HG03139 (cell line): ENCODE data around the gene ATP11A.

Experiments used
- ATAC-seq: cut with Tn5 transposase; IDR thresholded peaks from one replicate; pipeline ENCODE4 v1.9.1; 2021; ENCODE audit not compliant: unreplicated experiment

Gene ATP11A

DNA sequence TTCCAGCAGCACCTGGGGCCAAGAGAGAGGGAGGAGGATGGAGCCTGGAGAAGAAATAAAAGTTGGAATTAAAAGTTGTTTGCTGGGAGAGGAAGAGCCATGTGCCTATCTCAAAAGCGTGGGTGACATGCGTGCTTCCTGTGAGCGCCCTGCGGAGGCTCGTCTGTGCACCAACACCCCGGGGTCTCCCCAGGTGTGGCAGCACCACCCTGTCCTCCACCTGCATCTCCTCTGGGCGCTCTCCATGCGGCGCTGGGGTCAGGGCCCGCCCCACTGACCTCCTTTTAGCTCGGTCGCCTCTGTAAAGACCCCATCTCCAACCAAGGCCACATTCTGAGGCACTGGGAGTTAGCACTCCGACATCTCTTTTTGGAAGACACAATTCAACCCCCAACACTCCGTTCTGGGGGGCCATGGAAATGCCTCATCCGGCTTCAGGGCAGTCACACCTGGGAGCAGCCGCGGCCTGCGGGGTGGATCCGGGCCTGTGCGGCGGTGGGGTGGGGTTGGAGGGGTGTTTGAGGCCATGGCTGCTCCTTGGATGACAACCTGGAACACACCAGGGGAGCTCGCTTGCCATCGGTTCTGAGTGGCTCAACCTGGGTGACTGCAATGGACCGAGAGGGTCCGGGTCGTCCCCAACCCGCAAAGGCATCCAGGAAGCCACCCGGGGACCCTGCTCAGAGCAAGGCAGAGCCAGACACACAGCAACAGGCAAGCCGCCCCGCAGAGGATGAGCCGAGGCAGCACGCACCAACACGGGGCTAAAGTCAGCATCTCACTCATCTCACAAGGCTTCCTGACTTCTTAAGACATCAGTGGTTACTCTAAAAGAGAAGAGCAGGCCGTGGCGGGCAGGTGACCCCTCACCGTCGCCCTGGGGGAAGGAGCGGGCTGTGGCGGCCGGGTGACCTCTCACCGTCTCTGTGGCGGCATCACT is 199.8 kb downstream of the ATP11A start:
- ATAC-seq: no peak

- no peak for ATAC-seq
These were observed 200.7 kb downstream of the ATP11A start for GRCh38 chr13:112890316-112891145.

DNA sequence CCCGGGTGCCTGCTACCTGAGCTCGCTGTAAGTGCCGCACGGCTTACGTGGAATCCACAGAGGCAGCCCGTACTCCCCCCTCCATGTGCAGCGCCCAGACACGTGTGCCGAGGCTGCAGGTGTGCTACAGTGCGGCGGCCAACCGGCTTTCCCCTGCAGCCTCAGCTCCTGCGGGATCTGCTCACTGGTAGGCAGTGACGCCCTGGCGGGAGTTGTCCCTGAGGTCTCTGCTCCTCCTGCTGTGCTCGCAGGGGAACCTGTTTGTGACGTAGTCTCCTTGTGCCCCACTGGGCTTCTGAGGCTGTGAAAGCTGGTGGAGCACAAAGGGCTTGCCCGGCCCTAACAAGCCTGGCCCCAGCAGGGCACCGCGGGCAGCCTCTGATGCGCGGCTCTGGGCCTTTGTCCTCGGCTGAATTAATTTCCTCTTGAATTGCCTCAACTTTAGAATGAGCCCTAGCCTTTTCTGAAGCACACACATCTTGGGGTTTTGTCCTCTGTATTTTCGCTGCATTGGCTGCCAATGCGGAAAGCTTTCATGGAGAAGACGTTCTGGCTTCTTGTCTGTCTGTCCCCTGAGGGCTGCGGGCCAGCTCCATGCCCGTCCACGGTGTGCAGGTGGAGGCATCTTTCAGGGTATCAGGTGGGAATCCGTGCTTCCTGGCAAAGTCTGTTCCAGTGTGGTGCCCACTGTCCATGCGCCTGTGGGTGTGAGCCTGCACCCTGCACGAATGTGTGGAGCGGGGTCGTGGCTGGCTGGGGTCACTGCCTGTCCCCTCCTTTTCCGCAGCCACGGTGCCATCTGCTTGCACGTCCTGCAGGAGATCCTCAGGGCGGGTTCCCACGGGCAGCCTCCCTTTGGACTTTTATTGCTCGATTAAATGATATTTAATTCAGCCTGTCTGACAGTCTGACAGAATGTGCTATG is 201.9 kb downstream of the ATP11A start:
- no peak for ATAC-seq

- no peak for ATAC-seq
These were observed 202.8 kb downstream of the ATP11A start for GRCh38 chr13:112892426-112893206.

- ATAC-seq: no peak
These were observed 203.3 kb downstream of the ATP11A start for GRCh38 chr13:112893207-112893569.

DNA sequence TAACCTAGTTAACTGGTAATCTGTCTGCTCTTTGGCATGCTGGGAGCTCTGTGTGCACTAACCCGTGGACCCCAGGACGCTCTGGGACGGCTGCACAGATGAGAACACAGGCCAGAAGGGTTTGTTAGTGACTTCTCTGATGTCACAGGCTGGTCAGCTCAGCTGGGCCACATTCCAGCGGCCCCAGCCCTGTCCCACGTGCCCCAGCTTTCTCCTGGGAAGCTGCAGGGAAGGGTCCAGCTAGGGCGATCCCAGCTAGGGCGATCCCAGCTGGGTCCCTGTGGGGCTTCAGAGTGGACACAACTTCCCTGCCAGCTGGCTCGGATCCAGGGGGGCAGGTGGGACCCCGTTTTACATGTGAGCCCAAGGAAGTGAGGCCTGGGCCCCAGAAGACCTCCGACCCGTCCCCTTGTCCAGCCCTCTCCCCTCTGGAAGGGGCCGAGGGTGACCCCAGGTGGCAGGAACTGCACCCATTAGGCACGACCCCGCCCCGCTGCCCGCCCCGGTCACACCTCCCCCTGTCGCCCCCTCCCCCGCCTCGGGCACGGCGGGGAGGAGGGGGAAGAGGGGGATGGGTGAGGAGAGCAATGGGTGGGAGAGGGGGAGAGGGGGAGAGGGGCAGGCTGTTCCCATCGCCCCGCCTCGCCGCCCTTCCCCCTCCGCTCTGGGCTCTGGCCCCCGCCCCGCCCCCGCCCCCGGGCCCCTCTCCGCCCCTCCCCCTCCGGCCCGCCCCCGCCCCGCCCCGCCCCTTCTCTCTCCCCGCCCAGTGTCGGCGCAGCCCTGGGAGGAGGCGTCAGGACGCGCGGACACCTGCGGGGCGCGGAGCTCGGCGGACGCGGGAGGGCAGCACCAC is 204.0 kb downstream of the ATP11A start:
- ATAC-seq: peak; percentile 49

DNA sequence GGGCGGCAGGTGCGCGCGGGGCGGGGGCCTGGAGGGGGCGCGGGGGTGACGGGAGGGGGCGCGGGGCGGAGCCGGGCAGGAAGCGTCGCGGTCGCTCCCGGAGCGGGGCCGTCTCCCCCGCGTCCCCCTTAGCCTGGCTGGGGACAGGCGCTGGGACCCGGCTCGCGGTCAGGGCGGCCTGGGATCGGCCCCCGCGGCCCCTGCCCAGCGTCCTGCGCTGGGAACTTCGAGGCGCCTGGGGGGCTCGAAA is 204.5 kb downstream of the ATP11A start:
- ATAC-seq: no peak

DNA sequence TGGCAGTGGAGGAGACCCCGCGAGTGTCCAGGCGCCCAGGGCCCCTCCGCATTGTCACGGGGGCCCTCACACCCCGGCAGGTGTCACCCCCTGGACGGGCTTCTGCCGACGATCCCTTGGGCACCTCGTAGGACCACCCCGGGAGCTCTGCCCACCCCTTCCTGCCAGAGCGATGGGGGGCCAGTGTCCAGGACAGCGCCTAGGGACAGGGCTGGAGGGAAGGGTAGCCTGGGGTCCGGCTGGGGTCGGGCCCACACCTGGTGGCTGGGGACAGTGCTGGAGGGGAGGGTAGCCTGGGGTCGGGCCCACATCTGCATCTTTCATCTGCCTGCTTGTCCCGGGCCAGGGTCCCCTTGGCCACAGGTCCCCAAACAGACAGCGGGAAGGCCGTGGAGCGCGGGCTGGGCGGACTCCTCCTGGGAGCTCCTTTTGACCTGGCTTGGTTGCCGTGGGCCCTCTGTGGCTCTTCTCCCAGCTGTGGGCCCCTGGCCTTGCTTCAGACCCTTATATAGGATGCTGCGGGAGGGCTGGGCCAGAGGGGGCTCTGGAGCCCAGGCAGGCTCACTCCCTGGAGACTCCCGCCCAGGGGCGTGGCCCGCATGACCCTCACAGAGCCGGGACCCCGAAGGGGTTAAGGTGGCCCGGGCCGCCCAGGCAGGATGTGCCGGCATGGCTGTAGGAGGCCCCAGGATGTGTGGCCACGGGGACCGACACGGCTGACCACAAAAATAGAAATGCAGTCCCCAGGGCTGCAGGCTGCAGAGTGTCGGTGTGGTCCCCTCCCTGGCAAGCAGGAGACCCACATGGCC is 205.0 kb downstream of the ATP11A start:
- no peak for ATAC-seq

DNA sequence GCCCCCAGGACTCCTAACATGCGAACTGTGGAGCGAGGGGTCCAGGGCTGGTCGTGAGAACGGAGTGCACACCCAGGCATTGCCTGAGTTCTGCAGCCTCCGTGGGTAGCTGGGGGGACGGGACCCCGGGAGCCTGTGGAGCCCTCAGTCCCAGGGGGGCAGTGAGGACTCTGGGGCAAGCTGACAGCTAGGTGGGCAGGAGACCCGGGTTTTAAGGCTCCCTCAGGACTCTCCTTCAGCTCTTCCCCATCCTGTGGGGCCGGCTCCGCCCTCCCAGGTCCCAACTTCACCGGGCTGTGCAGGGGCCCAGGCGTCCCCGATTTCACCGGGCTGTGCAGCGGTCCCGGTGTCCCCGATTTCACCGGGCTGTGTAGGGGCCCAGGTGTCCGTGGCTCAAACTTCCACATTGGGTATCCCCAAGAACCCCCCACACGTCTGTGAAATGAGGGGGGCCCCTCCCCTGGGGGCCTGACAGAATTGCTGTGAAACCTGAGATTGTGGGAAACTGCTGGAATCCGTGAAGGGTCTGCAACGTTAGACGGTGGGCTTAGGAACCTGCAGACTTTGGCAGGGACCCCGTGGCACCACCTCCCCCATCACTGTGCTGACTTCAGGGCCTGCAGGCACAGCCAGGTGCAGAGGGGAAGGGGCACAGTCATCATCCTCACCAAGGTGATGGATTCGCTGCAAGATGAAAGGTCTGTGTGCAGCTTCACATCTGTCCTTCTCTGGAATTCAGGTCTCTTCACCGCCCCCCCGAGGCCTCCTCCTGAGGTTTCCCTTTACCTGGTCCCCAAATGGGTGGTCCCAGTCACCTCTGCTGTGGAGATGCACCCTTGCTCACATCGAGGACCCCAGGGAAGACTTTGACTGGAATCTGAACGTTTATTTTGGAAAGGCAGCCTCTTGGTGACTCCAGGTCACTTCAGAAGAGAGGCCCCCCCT is 206.0 kb downstream of the ATP11A start:
- ATAC-seq: no peak

GRCh38 chr13:112896736-112897602 is 207.1 kb downstream of the ATP11A start:
- no peak for ATAC-seq

DNA sequence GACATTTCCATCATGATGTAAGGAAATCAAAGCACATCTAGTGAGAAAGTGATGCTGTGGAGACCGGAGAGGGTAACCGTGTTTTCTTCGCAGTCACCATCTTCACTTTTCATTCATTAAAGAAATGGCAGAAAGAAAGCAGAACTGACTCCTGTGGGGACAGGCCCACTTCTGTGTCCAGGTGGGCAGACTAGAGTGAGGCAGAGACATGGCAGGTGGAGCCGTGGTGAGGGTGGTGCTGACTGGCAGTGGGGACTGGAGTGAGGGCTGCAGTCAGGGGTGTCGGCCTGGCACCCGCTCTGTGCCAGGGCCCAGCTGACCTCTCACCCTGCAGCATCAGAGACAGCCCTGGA is 207.7 kb downstream of the ATP11A start:
- ATAC-seq: no peak

DNA sequence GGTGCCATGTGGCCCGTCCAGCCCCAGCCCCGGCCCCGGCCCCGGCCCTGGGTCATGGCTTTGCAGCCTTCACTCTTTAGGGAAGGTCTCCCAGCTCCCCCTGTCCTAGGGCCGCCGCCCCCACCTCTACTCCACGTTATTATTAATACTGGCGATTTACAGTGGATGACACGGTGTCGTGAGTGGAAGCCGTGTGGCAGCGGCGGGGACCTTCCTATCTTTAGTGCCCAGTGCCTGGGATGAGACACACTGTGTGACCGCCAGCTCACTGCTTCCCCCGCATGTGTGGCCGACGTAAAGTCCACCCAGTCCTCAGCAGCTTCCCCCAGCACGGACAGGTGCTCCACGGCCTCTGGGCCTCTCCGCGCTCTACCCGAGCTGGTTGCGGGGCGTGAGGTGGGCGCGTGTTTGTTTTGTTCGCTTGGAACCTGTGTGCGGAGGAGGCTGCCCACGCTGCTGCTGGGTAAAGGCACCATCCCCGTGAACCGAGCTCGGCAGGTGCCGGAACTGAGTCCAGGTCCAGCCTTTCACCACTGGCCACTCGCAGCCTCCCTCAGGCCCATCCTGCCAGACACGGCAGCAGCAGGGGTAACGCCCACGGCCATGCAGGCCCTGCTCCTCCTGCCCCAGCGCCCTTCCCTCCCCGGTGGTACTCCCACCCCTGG is 208.2 kb downstream of the ATP11A start:
- ATAC-seq: no peak

GRCh38 chr13:112898621-112899280 is 208.9 kb downstream of the ATP11A start:
- no peak for ATAC-seq

GRCh38 chr13:112899281-112900225 is 209.7 kb downstream of the ATP11A start:
- no peak for ATAC-seq

- no peak for ATAC-seq
These were observed 210.4 kb downstream of the ATP11A start for GRCh38 chr13:112900226-112900600.
